Keratinocyte (primary cell): Measurements from ENCODE around the gene OR2A42. TPM values are rescaled to one million over a fixed set of nuclear protein-coding genes. Genes with fewer than 3 reads are reported as not detected.
"Not testable (repeated sequence)": the region's sequence is repeated elsewhere in the genome, so short reads cannot be mapped to it uniquely, and the experiment has no call there.

Source experiments
- DNase-seq: peaks from one replicate; pipeline ENCODE4 v3.0.0-alpha.2; 2011; ENCODE audit warnings: low read depth, missing footprints, low spot score
- FAIRE-seq: peaks from 2 replicates; lab custom pipeline; 2011; peaks lifted over from hg19 to GRCh38; lab: Jason Lieb, UNC
- H2AFZ ChIP-seq: 2 replicates; pipeline ENCODE4 v1.6.0; 2012; ENCODE audit warnings: low read length, control low read depth, inconsistent platforms; ENCODE audit not compliant: control insufficient read depth
- H3K27ac ChIP-seq: 2 replicates; pipeline ENCODE4 v1.5.1; 2011; ENCODE audit warnings: low read length; ENCODE audit not compliant: control insufficient read depth, insufficient read depth
- H3K27me3 ChIP-seq: 3 replicates; pipeline ENCODE4 v1.6.0; 2011; ENCODE audit warnings: low read length; ENCODE audit not compliant: control insufficient read depth, insufficient read depth; ENCODE audit errors: extremely low read depth
- H3K36me3 ChIP-seq, 2 experiments: 2 replicates in 1 of 2; 3 replicates in 1 of 2; pipeline ENCODE4 v1.5.1; 2011; ENCODE audit warnings: low read length in 2 of 2, mild to moderate bottlenecking in 1 of 2; ENCODE audit not compliant: control insufficient read depth in 2 of 2, insufficient read depth in 2 of 2; ENCODE audit errors: extremely low read depth in 1 of 2
- H3K4me1 ChIP-seq: 3 replicates; pipeline ENCODE4 v1.5.1; 2011; ENCODE audit warnings: low read length; ENCODE audit not compliant: control insufficient read depth, insufficient read depth; ENCODE audit errors: extremely low read depth
- H3K4me2 ChIP-seq: 3 replicates; pipeline ENCODE4 v1.6.0; 2011; ENCODE audit warnings: low read depth, low read length; ENCODE audit not compliant: control insufficient read depth, insufficient read depth; ENCODE audit errors: extremely low read depth
- H3K4me3 ChIP-seq, 3 experiments: fragments of 200-600 bp in 1 of 3; sonication (generic) in 1 of 3; 2 replicates in 2 of 3; 3 replicates in 1 of 3; pipeline ENCODE4 v1.5.1; 2011 to 2016; ENCODE audit warnings: low read length in 3 of 3, mild to moderate bottlenecking in 3 of 3, control low read depth in 2 of 3, inconsistent platforms in 1 of 3, low read depth in 1 of 3, mixed read lengths in 1 of 3, mixed run types in 1 of 3, moderate library complexity in 1 of 3; ENCODE audit not compliant: control insufficient read depth in 2 of 3, insufficient read depth in 2 of 3; ENCODE audit errors: extremely low read depth in 1 of 3
- H3K79me2 ChIP-seq: 2 replicates; pipeline ENCODE4 v1.6.0; 2012; ENCODE audit warnings: low read length; ENCODE audit not compliant: control insufficient read depth, insufficient read depth
- H3K9ac ChIP-seq: 3 replicates; pipeline ENCODE4 v1.6.0; 2011; ENCODE audit warnings: low read length; ENCODE audit not compliant: control insufficient read depth, insufficient read depth; ENCODE audit errors: extremely low read depth
- H3K9me1 ChIP-seq: 3 replicates; pipeline ENCODE4 v1.6.0; 2011; ENCODE audit warnings: low read length; ENCODE audit not compliant: control insufficient read depth, insufficient read depth; ENCODE audit errors: extremely low read depth
- H3K9me3 ChIP-seq: 2 replicates; pipeline ENCODE4 v1.5.1; 2012; ENCODE audit warnings: low read depth, low read length; ENCODE audit not compliant: control insufficient read depth
- H4K20me1 ChIP-seq: 3 replicates; pipeline ENCODE4 v1.6.0; 2011; ENCODE audit warnings: low read length; ENCODE audit not compliant: control insufficient read depth, insufficient read depth; ENCODE audit errors: extremely low read depth
- dilution Hi-C: fragments of 300-500 bp; cut with MboI; formaldehyde crosslinking; loops from one replicate; pipeline ENCODE4 v1.7.0; 2020; ENCODE audit warnings: low sequenced_read_pairs; ENCODE audit not compliant: extremely low pct_ligation_motif_present
- polyA plus RNA-seq, 5 experiments: library from polyadenylated mRNA; depleted of rRNA in 3 of 5; stranded (reverse) in 3 of 5; stranded (forward) in 1 of 5; unstranded in 1 of 5; fragments of >200 nt; gene quantifications; 1 replicate in 1 of 5; 2 replicates in 3 of 5; 3 replicates in 1 of 5; pipeline versions ENCODE4 v1.2.1 to v1.2.3, GENCODE V29; 2011 to 2012; ENCODE audit warnings: missing spikeins in 2 of 5, low read depth in 1 of 5, low replicate concordance in 1 of 5

Gene OR2A42
- polyA plus RNA-seq, 1 donor (not counting 4 experiments of a cell fraction or from before 2014, with no cell fraction given): not detected

DNA sequence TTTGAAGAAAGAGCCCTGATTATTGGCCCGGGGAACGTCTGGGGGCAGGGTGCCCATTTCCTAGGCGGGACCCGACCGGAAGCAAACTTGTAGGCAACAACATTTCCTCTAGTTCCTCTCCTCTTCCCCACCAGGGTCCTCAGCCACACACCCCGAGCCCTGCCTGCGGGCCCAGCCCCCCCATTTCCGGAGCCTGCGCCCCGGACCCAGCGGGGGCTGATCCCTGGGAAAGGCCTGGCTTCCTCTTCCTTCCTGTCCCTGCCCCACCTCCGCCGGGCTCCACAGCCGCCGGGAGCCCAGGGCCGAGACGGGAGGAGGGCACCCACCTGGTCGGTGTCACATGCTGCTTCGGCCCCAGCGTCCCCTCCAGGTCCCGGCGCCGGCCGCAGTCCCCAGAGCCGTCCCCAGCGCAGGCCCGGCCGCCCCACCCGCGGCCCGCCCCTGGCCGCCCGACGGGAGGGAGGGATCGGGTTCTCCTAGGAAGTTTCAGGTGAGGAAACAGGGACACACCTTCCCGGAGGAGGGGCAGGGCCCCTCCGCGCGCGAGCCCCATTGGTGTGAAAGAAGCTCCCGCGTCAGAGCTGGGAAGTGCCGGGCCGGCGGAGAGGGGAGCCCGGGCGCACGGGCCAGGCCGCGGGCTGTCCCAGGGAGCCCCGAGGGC, 44.1 kb downstream of the OR2A42 start, which contains the start of gene ARHGEF35:
Gene ARHGEF35, minus strand, starts transcription at position 622 of the 661 bp plus-strand sequence. CDS start 7,450 bp downstream, outside the sequence.
- H3K27ac ChIP-seq, DNase-seq, H3K4me3 ChIP-seq, H3K4me2 ChIP-seq, H3K79me2 ChIP-seq, FAIRE-seq, H3K36me3 ChIP-seq, dilution Hi-C loops, H2AFZ ChIP-seq, H3K9ac ChIP-seq, H3K27me3 ChIP-seq, H4K20me1 ChIP-seq, H3K4me1 ChIP-seq, H3K9me1 ChIP-seq, H3K9me3 ChIP-seq: not testable (repeated sequence)

DNA sequence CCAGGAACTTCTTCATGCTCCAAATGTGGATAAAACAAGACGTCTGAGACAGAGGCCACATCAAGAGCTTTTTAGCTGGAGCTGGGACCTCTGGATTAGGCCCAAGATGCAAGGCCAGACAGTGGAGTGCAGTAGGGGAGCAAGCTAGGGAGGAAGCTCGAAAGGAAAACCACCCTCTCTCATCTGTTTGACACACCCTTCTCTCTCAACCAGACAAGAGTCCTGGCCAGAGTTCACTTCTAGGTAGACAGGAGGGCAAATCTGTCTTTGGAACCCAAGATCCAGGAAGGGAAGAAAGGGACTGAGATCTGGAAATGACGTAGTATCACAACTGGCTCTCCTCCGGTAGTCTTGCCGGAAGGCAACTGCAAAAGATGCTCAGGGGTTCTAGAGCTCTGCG, 45.0 kb downstream of the OR2A42 start:
- H3K79me2 ChIP-seq, DNase-seq, H3K36me3 ChIP-seq, H4K20me1 ChIP-seq, H3K27me3 ChIP-seq, H3K9me3 ChIP-seq, H3K4me2 ChIP-seq, H3K9ac ChIP-seq, FAIRE-seq, H3K4me3 ChIP-seq, H2AFZ ChIP-seq, H3K4me1 ChIP-seq, dilution Hi-C loops, H3K27ac ChIP-seq, H3K9me1 ChIP-seq: not testable (repeated sequence)

DNA sequence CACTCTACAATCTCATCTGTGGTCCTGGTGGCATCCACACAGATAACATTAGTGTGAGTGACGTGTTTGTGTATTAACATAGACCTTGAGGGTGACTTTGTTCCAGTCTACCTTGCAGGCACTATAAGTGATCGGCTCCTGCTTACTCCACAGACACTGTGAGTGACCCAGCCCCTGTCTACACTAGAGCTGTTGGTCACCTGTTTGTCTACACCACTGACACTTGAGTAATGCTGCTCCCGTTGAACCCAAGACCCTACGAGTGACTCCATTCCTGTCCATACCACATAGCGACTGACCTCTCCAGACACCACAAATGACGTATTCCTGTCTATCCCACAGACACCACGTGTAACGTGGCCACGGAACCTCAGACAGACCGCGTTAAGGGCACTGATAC, 45.6 kb downstream of the OR2A42 start:
- H3K4me1 ChIP-seq, H3K36me3 ChIP-seq, H3K9me1 ChIP-seq, H3K27ac ChIP-seq, dilution Hi-C loops, FAIRE-seq, H3K9ac ChIP-seq, DNase-seq, H3K4me3 ChIP-seq, H3K27me3 ChIP-seq, H2AFZ ChIP-seq, H3K79me2 ChIP-seq, H4K20me1 ChIP-seq, H3K9me3 ChIP-seq, H3K4me2 ChIP-seq: not testable (repeated sequence)

DNA sequence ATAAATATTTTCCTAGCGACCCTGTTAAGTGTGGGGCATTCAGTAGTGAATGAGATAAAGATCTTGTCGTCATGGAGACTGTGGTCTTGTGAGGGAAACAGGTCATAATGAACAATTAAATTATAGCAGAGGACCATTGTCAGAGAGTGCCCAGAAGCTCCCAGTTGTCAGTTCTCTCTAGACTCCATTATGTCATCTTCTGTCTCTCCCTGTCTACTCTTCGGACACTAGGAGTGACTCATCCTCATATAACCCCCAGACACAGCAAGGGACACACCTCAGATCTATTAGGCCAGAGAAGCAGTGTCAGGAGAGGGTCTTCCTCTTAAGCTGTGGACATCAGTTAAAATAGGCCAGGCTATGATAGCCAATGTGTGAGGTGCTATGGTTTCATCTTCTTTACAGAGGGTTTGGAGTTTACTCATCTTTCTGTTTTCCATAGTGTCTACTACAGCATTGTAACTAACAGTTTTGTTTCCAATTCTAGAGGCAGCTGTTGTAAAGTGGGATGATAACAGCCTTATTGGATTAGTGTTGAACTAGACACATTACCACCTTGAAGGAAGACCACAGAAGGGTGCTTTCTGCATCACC, 50.7 kb downstream of the OR2A42 start:
- H3K9ac ChIP-seq, dilution Hi-C loops, H3K9me1 ChIP-seq, DNase-seq, FAIRE-seq, H3K79me2 ChIP-seq, H3K9me3 ChIP-seq, H2AFZ ChIP-seq, H3K27me3 ChIP-seq, H3K36me3 ChIP-seq, H4K20me1 ChIP-seq, H3K4me2 ChIP-seq, H3K27ac ChIP-seq, H3K4me1 ChIP-seq, H3K4me3 ChIP-seq: not testable (repeated sequence)

DNA sequence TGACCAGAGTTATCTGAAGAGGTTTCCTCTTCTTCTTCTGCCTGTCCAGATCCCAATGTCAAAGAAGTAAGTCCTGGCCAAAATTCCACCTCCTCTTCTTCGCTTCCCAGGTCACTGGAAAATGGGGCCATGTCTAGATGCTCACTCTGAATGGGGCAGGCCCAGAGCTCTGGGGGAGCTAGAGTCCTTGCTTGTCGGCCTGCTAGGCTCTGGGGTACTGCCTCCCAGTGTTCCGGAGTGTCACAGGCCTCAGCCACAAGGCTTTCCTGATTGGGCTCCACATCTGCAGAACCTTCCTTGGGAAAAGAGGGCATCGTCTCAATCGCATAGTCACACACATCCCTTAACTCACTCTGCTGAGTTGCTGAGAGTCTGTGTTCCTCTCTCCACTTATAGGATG, 51.6 kb downstream of the OR2A42 start:
- H3K79me2 ChIP-seq, H3K4me1 ChIP-seq, H3K36me3 ChIP-seq, H3K4me2 ChIP-seq, H3K9me1 ChIP-seq, DNase-seq, H3K27ac ChIP-seq, H2AFZ ChIP-seq, dilution Hi-C loops, FAIRE-seq, H3K4me3 ChIP-seq, H3K27me3 ChIP-seq, H4K20me1 ChIP-seq, H3K9ac ChIP-seq, H3K9me3 ChIP-seq: not testable (repeated sequence)
